ENCODE measurements around the gene GAD1.

The GAD1 gene

GRCh38 chr2:170895023-170895757, 78.5 kb downstream of the GAD1 start:
- no peak for DNase-seq (ENCODE audit: low spot score)

GRCh38 chr2:170896622-170897021, 79.9 kb downstream of the GAD1 start:
- DNase-seq (ENCODE audit: low spot score): no peak

- DNase-seq (ENCODE audit: low spot score): no peak
Observed at GRCh38 chr2:170897108-170897507, 80.4 kb downstream of the GAD1 start.

- no peak for DNase-seq (ENCODE audit: low spot score)
Observed at GRCh38 chr2:170905864-170906263, 89.2 kb downstream of the GAD1 start.

Data from SW480 (cell line).